K562 (cell line): ENCODE data around the gene AMFR. TPM values are rescaled to one million over a fixed set of nuclear protein-coding genes. Genes with fewer than 3 reads are reported as not detected.
A peak's percentile ranks its signal among the peaks of the same experiment; 100 is the strongest.

Source experiments
- ATAC-seq: fragments of 200-7000 bp; cut with Tn5 transposase; 3 replicates; pipeline ENCODE4 v1.9.1; 2020; ENCODE audit warnings: moderate library complexity
- BruUV-seq: library from RNA; stranded (reverse); fragments of 400-500 nt; replicated peaks from 2 replicates; lab custom pipeline; 2021; lab: Mats Ljungman, UMichigan
- CTCF ChIA-PET: fragments of 300-600 bp; formaldehyde crosslinking; extraction: SDS; loops from one replicate; lab custom pipeline; 2021; ENCODE audit warnings: low intra/inter-chr PET ratio; lab: Yijun Ruan, JAX
- POLR2A ChIA-PET: fragments of 300-600, 350-650 bp; sonication (Branson Sonifier 250); formaldehyde crosslinking; extraction: SDS; loops from one replicate; lab custom pipeline; 2021; ENCODE audit warnings: antibody characterized with exemption, inconsistent platforms; lab: Yijun Ruan, JAX
- DNase-seq, 4 experiments: peaks; one replicate each; pipeline versions ENCODE4 v3.0.0 to v3.0.0-alpha.2; 2011 to 2018; ENCODE audit warnings: low spot score in 3 of 4, mixed read lengths in 3 of 4; ENCODE audit errors: extremely low read depth in 1 of 4
- FAIRE-seq: peaks from 2 replicates; lab custom pipeline; 2011; peaks lifted over from hg19 to GRCh38; lab: Jason Lieb, UNC
- H2AFZ ChIP-seq: 2 replicates; pipeline ENCODE4 v1.6.0; 2011; ENCODE audit warnings: low read depth, low read length, control low read depth, inconsistent platforms
- H3K27ac ChIP-seq: fragments of 200-600 bp; 3 replicates; pipeline ENCODE4 v1.8.0; 2011; ENCODE audit warnings: low read depth, mild to moderate bottlenecking, control low read depth, inconsistent platforms, low read length, moderate library complexity, mixed read lengths; ENCODE audit errors: extremely low read depth
- H3K27me3 ChIP-seq, 2 experiments: fragments of 300-600 bp in 1 of 2; 2 replicates in 1 of 2; 3 replicates in 1 of 2; pipeline versions ENCODE4 v1.6.0 to v1.8.0; 2011; ENCODE audit warnings: inconsistent platforms in 2 of 2, low read length in 2 of 2, mild to moderate bottlenecking in 1 of 2, mixed read lengths in 1 of 2, moderate library complexity in 1 of 2; ENCODE audit not compliant: control insufficient read depth in 2 of 2, insufficient read depth in 2 of 2
- H3K36me3 ChIP-seq: fragments of 300-600 bp; 3 replicates; pipeline ENCODE4 v1.8.0; 2011; ENCODE audit warnings: mild to moderate bottlenecking, low read length, inconsistent platforms; ENCODE audit not compliant: control insufficient read depth, insufficient read depth
- H3K4me1 ChIP-seq, 2 experiments: fragments of 200-600 bp in 1 of 2; replicated peaks in 1 of 2; 2 replicates in 1 of 2; 3 replicates in 1 of 2; pipeline versions ENCODE4 v1.5.1 to v1.8.0; 2011; ENCODE audit warnings: inconsistent platforms in 2 of 2, low read length in 2 of 2, mild to moderate bottlenecking in 1 of 2, mixed read lengths in 1 of 2, moderate library complexity in 1 of 2; ENCODE audit not compliant: control insufficient read depth in 2 of 2, insufficient read depth in 2 of 2
- H3K4me2 ChIP-seq: 2 replicates; pipeline ENCODE4 v1.6.1; 2011; ENCODE audit warnings: low read length, control low read depth, inconsistent platforms, mixed read lengths; ENCODE audit not compliant: insufficient read depth
- H3K4me3 ChIP-seq: fragments of 200-600 bp; sonication (generic), shearing (Covaris generic); 2 replicates; pipeline ENCODE4 v1.5.1; 2016; ENCODE audit warnings: control low read depth, inconsistent platforms
- H3K79me2 ChIP-seq: fragments of 200-600 bp; 3 replicates; pipeline ENCODE4 v1.8.0; 2011; ENCODE audit warnings: low read length, inconsistent platforms; ENCODE audit not compliant: control insufficient read depth, insufficient read depth
- H3K9ac ChIP-seq, 2 experiments: 2 replicates each; pipeline versions ENCODE4 v1.6.0 to v1.6.1; 2011; ENCODE audit warnings: low read depth in 2 of 2, low read length in 2 of 2, control low read depth in 1 of 2, inconsistent platforms in 1 of 2, mild to moderate bottlenecking in 1 of 2, mixed read lengths in 1 of 2; ENCODE audit not compliant: insufficient read depth in 1 of 2
- H3K9me1 ChIP-seq: one replicate; pipeline ENCODE4 v1.6.0; 2011; ENCODE audit warnings: inconsistent platforms, mild to moderate bottlenecking, low read length, moderate library complexity; ENCODE audit not compliant: control insufficient read depth, insufficient read depth
- H3K9me3 ChIP-seq: replicated peaks from 2 replicates; pipeline ENCODE4 v1.5.1; 2011; ENCODE audit warnings: low read depth, low read length, inconsistent platforms; ENCODE audit not compliant: control insufficient read depth, insufficient read depth
- H4K20me1 ChIP-seq: replicated peaks from 2 replicates; pipeline ENCODE4 v1.6.1; 2011; ENCODE audit warnings: low read length, inconsistent platforms, mixed read lengths; ENCODE audit not compliant: control insufficient read depth, insufficient read depth
- BRCA1 ChIP-seq, 2 experiments: fragments of 450-650 bp in 1 of 2; sonication (generic) in 1 of 2; formaldehyde crosslinking in 1 of 2; IDR thresholded peaks; 2 replicates each; pipeline versions ENCODE4 v1.5.0 to v1.6.1; 2017 to 2020; ENCODE audit warnings: mild to moderate bottlenecking in 1 of 2, missing genetic modification reagents in 1 of 2
- FOXK1 ChIP-seq: sonication (generic); formaldehyde crosslinking; IDR thresholded peaks from 2 replicates; pipeline ENCODE4 v1.8.0; 2022; ENCODE audit warnings: missing genetic modification reagents, mild to moderate bottlenecking, borderline replicate concordance
- HNRNPL ChIP-seq: fragments of 200-400 bp; formaldehyde crosslinking; IDR thresholded peaks from 2 replicates; pipeline ENCODE4 v1.6.1; 2017; ENCODE audit warnings: low read depth, mild to moderate bottlenecking, low read length
- NR2C1 ChIP-seq, 2 experiments: fragments of 450-650 bp; IDR thresholded peaks; 2 replicates each; pipeline ENCODE4 v1.6.1; 2017; ENCODE audit warnings: mild to moderate bottlenecking in 2 of 2, antibody characterized with exemption in 1 of 2, inconsistent platforms in 1 of 2, missing compliant biosample characterization in 1 of 2, missing genetic modification characterization in 1 of 2
- PCBP1 ChIP-seq: fragments of 200-400 bp; formaldehyde crosslinking; IDR thresholded peaks from 2 replicates; pipeline ENCODE4 v1.6.1; 2018; ENCODE audit warnings: mild to moderate bottlenecking, low read depth, low read length; ENCODE audit not compliant: poor library complexity, severe bottlenecking
- ZNF384 ChIP-seq: IDR thresholded peaks from 2 replicates; pipeline ENCODE4 v1.6.1; 2012; ENCODE audit warnings: low read depth, low read length, improper control_type of control experiment
- ZNF583 ChIP-seq: fragments of 250-450 bp; sonication (Bioruptor Pico); IDR thresholded peaks from 2 replicates; pipeline ENCODE4 v1.4.0; 2020
- WGBS: fragments of 100-300 bp; shearing (Covaris generic); methylation state at CpG from one replicate; pipeline ENCODE4 v1.1.6; 2016; ENCODE audit warnings: low coverage, mixed read lengths; ENCODE audit not compliant: insufficient coverage; ENCODE audit errors: missing lambda C conversion rate; 5-methylcytosine and 5-hydroxymethylcytosine counted together
- in situ Hi-C: fragments of 300-500 bp; cut with MboI; formaldehyde crosslinking; loops from 4 replicates; pipeline ENCODE4 v1.15.0; 2018; ENCODE audit warnings: inconsistent platforms, mixed read lengths
- intact Hi-C: fragments of 100-400 bp; cut with micrococcal nuclease; formaldehyde crosslinking; loops from 2 replicates; pipeline ENCODE4 v1.14.2; 2022
- polyA plus RNA-seq, 8 experiments: library from polyadenylated mRNA; depleted of rRNA in 4 of 8; stranded (reverse) in 5 of 8; unstranded in 3 of 8; fragments of >200 nt; fragmentation: Nextera tagmentation in 2 of 8; fragmentation: Illumina TruSeq in 1 of 8; extraction: Ambion mirVana in 2 of 8; extraction: Trizol in 1 of 8; gene quantifications; 2 replicates each; pipeline versions ENCODE4 v1.2.1 to v1.2.3, GENCODE V29; 2011 to 2014; ENCODE audit warnings: inconsistent platforms in 1 of 8, missing spikeins in 1 of 8
- total RNA-seq, 7 experiments: library from RNA; depleted of rRNA in 6 of 7; stranded (reverse); fragments of >200 nt in 6 of 7; fragmentation: Illumina TruSeq in 2 of 7; extraction: Trizol in 2 of 7; gene quantifications; 2 replicates each; pipeline versions ENCODE4 v1.2.1 to v1.2.3, GENCODE V29; 2011 to 2021; ENCODE audit warnings: low replicate concordance in 1 of 7
- TF ChIP-seq, protein P1 (sequence below): fragments of 450-650 bp; IDR thresholded peaks from 2 replicates; pipeline ENCODE4 v1.6.1; 2016; ENCODE audit warnings: borderline replicate concordance
- TF ChIP-seq, protein P2 (sequence below): fragments of 250-450 bp; sonication (Bioruptor Pico); IDR thresholded peaks from 2 replicates; pipeline ENCODE4 v1.5.0; 2020; ENCODE audit warnings: mild to moderate bottlenecking
- TF ChIP-seq, protein P3 (sequence below): sonication (generic); formaldehyde crosslinking; IDR thresholded peaks from 2 replicates; pipeline ENCODE4 v1.5.0; 2020; ENCODE audit warnings: missing genetic modification reagents

The AMFR gene
- total and polyA plus RNA-seq, 9 of the 15 experiments (the other 6 are each of a cell fraction or from before 2014, with no cell fraction given), result 15.6 to 113 (median 58.4) TPM

DNA sequence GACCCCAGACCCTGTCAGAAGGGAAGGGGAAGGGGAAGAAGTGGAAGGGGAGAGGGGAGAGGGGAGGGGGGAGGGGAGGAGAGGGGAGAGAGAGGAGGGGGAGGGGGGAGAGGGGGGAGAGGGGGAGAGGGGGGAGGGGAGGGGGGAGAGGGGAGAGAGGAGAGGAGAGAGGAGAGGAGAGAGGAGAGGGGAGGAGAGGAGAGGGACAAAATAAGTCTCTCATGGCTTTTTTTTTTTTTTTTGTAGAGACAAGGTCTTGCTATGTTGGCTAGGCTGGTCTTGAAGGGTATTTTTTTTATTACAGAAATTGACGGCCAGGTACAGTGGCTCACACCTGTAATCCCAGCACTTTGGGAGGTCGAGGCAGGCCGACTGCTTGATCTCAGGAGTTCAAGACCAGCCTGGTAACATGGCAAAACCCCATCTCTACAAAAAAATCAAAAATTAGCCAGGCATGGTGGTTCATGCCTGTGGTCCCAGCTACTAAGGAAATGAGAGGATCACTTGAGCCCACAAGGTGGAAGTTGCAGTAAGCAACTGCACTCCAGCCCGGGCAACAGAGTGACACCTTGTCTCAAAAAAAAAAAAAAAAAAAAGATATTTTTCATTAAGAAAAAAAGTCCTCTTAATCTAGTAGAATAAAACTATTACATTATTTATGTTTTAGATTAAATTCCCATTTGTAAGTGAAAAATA lies 19.2 kb downstream of the AMFR start:
- ChIA-PET CTCF (no interaction called here), POLR2A (no interaction called here)
- DNase-seq, result no peak
- intact Hi-C loops, result no loop called here
- H3K27ac ChIP-seq, result no peak overlapping the region
- H2AFZ ChIP-seq, result no peak overlapping the region
- H3K4me2 ChIP-seq, result no peak overlapping the region
- ATAC-seq, result no peak
- H4K20me1 ChIP-seq, result no peaks in the 10 kb centered on the region
- H3K9me3 ChIP-seq, result no peaks in the 10 kb centered on the region
- no peaks in the 10 kb centered on the region for H3K9me1 ChIP-seq
- 0 out of 3 replicates have a peak, but pooled peaks cover 2% of the 10 kb centered on the region for H3K79me2 ChIP-seq
- TF ChIP-seq HNRNPL, result no peak
- TF ChIP-seq ZNF384, result 0 out of 2 replicates have a peak, but pooled peaks have one; percentile 10
- no peak for TF ChIP-seq BRCA1 (IDR thresholded peaks at IDR 0.05)
- TF ChIP-seq BRCA1 (CRISPR knock-in tag; IDR thresholded peaks at IDR 0.05), result no peak
- peak; percentile 58 for TF ChIP-seq PCBP1
- H3K4me1 ChIP-seq, result no peaks in the 10 kb centered on the region; a peak in 1 of 5 replicates
- H3K4me3 ChIP-seq, result no peak overlapping the region
- no peaks in the 10 kb centered on the region for H3K27me3 ChIP-seq
- FAIRE-seq, result no peak
- no peak overlapping the region for H3K9ac ChIP-seq
- WGBS, result 100% methylated on average over 2 of the region's 4 CpGs
- no TSS peak for BruUV-seq
- H3K36me3 ChIP-seq, result peaks cover 77% of the 10 kb centered on the region
- in situ Hi-C loops, result no loop called here

DNA sequence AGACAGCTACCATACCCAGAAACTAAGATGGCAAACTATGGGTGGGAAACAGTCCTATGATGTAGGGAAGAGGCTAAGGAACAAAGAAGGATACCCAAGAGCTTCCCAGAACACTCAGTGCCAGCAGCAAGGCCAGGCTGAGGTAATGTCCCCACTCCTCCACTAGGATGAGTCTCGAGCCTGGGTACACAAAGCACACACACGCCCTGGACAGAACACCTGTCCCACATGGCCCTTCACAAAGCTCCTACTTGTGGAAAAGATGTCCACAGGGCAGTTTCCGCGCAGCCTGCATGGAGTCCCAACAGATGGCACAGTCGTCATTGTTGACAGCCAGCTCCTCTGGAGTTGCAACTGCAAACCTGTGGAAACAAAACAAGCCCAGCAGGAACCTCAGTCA lies 23.9 kb downstream of the AMFR start:
- DNase-seq (peak; percentile 21 to 29 (median 24)), ATAC-seq (peak; percentile 90), FAIRE-seq (peak; percentile 64)
- Histone ChIP-seq H3K36me3 (peaks cover 68% of the 10 kb centered on the region), H3K9ac (no peak overlapping the region), H3K27ac (no peak overlapping the region), H3K9me1 (no peaks in the 10 kb centered on the region), H3K79me2 (peaks cover 7% of the 10 kb centered on the region; the same call in 2 of the 3 replicates), H3K27me3 (no peaks in the 10 kb centered on the region), H2AFZ (no peak overlapping the region), H3K4me3 (no peak overlapping the region), H3K9me3 (no peaks in the 10 kb centered on the region), H3K4me1 (no peaks in the 10 kb centered on the region), H4K20me1 (no peaks in the 10 kb centered on the region), H3K4me2 (no peak overlapping the region)
- CTCF ChIA-PET, result no interaction called here
- POLR2A ChIA-PET, result interaction anchor here (1.0 to 2.1 kb wide), 2 partner anchors 12 to 15 kb away, joined by 4 to 7 read pairs; no protein-coding TSS in a partner anchor
- BruUV-seq, result no TSS peak
- intact Hi-C loops, result no loop called here
- in situ Hi-C loops, result no loop called here
- WGBS, result 77% methylated on average over 5 of the region's 5 CpGs
- TF ChIP-seq FOXK1 (CRISPR knock-in tag) (no peak), ZNF583 (CRISPR knock-in tag) (no peak), NR2C1 (IDR thresholded peaks at IDR 0.05) (no peak), NR2C1 (tag; IDR thresholded peaks at IDR 0.05) (no peak)
- TF ChIP-seq, protein P1, sequence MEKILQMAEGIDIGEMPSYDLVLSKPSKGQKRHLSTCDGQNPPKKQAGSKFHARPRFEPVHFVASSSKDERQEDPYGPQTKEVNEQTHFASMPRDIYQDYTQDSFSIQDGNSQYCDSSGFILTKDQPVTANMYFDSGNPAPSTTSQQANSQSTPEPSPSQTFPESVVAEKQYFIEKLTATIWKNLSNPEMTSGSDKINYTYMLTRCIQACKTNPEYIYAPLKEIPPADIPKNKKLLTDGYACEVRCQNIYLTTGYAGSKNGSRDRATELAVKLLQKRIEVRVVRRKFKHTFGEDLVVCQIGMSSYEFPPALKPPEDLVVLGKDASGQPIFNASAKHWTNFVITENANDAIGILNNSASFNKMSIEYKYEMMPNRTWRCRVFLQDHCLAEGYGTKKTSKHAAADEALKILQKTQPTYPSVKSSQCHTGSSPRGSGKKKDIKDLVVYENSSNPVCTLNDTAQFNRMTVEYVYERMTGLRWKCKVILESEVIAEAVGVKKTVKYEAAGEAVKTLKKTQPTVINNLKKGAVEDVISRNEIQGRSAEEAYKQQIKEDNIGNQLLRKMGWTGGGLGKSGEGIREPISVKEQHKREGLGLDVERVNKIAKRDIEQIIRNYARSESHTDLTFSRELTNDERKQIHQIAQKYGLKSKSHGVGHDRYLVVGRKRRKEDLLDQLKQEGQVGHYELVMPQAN, result no peak
- TF ChIP-seq, protein P2, sequence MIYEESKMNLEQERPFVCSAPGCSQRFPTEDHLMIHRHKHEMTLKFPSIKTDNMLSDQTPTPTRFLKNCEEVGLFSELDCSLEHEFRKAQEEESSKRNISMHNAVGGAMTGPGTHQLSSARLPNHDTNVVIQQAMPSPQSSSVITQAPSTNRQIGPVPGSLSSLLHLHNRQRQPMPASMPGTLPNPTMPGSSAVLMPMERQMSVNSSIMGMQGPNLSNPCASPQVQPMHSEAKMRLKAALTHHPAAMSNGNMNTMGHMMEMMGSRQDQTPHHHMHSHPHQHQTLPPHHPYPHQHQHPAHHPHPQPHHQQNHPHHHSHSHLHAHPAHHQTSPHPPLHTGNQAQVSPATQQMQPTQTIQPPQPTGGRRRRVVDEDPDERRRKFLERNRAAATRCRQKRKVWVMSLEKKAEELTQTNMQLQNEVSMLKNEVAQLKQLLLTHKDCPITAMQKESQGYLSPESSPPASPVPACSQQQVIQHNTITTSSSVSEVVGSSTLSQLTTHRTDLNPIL (CRISPR knock-in tag), result no peak
- TF ChIP-seq, protein P3, sequence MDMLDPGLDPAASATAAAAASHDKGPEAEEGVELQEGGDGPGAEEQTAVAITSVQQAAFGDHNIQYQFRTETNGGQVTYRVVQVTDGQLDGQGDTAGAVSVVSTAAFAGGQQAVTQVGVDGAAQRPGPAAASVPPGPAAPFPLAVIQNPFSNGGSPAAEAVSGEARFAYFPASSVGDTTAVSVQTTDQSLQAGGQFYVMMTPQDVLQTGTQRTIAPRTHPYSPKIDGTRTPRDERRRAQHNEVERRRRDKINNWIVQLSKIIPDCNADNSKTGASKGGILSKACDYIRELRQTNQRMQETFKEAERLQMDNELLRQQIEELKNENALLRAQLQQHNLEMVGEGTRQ (CRISPR knock-in tag), result no peak
